Stimulated activated CD8-positive, alpha-beta memory T cell treated with anti-CD3 and anti-CD28 coated beads, Interleukin-12 subunit alpha, Interleukin-12 subunit beta, amount 100 ng/mL, for 24 hours (primary cell): Measurements from ENCODE around the gene DBH.

ENCODE experiments used
- DNase-seq: peaks from one replicate; pipeline ENCODE4 v3.0.0-alpha.2; 2020; ENCODE audit errors: extremely low read depth

Gene DBH

GRCh38 chr9:133643978-133644760 lies 8.0 kb downstream of the DBH start:
- no peak for DNase-seq

GRCh38 chr9:133645021-133645765 lies 9.0 kb downstream of the DBH start:
- no peak for DNase-seq

GRCh38 chr9:133647148-133647547 lies 11.0 kb downstream of the DBH start:
- no peak for DNase-seq

GRCh38 chr9:133647765-133648469 lies 11.8 kb downstream of the DBH start:
- DNase-seq = no peak

GRCh38 chr9:133649194-133649593 lies 13.0 kb downstream of the DBH start:
- no peak for DNase-seq

GRCh38 chr9:133650026-133650425 lies 13.9 kb downstream of the DBH start:
- no peak for DNase-seq

- DNase-seq = no peak
Measured at GRCh38 chr9:133653638-133654037, 17.5 kb downstream of the DBH start.

- no peak for DNase-seq
Measured at GRCh38 chr9:133654736-133655657, 18.8 kb downstream of the DBH start.

GRCh38 chr9:133655701-133656100 lies 19.5 kb downstream of the DBH start:
- no peak for DNase-seq

- DNase-seq = no peak
Measured at GRCh38 chr9:133656211-133657119, 20.3 kb downstream of the DBH start.

- DNase-seq = no peak
Measured at GRCh38 chr9:133657120-133657661, 21.0 kb downstream of the DBH start.

GRCh38 chr9:133658442-133659431 lies 22.6 kb downstream of the DBH start:
- no peak for DNase-seq

GRCh38 chr9:133659516-133659915 lies 23.4 kb downstream of the DBH start:
- no peak for DNase-seq

GRCh38 chr9:133661846-133662540 lies 25.8 kb downstream of the DBH start:
- DNase-seq = no peak

GRCh38 chr9:133664173-133665050 lies 28.2 kb downstream of the DBH start:
- DNase-seq = no peak

- DNase-seq = no peak
Measured at GRCh38 chr9:133665096-133665495, 28.9 kb downstream of the DBH start.

GRCh38 chr9:133665535-133665934 lies 29.4 kb downstream of the DBH start:
- no peak for DNase-seq
